DLD1 (cell line): ENCODE results near the gene BECN2.

Source experiments
- in situ Hi-C: cut with HindIII; loops from 2 replicates; pipeline ENCODE4 v1.10.0; 2017; ENCODE audit warnings: low sequenced_read_pairs

The BECN2 gene

GRCh38 chr1:241957692-241958494 is at the start of gene BECN2:
BECN2 (plus strand) TSS chr1:241957767; CDS start chr1:241957767, 0 bp downstream.
- in situ Hi-C loops = no loop called here

- in situ Hi-C loops = no loop called here
Measured at GRCh38 chr1:241916196-241916595, 41.4 kb upstream of the BECN2 start.

GRCh38 chr1:241917487-241917886 is 40.1 kb upstream of the BECN2 start:
- in situ Hi-C loops = no loop called here

GRCh38 chr1:241918879-241919278 is 38.7 kb upstream of the BECN2 start:
- in situ Hi-C loops = no loop called here

- in situ Hi-C loops = no loop called here
Measured at GRCh38 chr1:241924080-241924808, 33.3 kb upstream of the BECN2 start.

- in situ Hi-C loops = no loop called here
Measured at GRCh38 chr1:241926141-241926540, 31.4 kb upstream of the BECN2 start.

GRCh38 chr1:241927321-241927720 is 30.2 kb upstream of the BECN2 start:
- in situ Hi-C loops = no loop called here

GRCh38 chr1:241932845-241933244 is 24.7 kb upstream of the BECN2 start:
- in situ Hi-C loops = no loop called here

GRCh38 chr1:241934201-241934848 is 23.2 kb upstream of the BECN2 start:
- in situ Hi-C loops = no loop called here

- in situ Hi-C loops = no loop called here
Measured at GRCh38 chr1:241934866-241935265, 22.7 kb upstream of the BECN2 start.

- in situ Hi-C loops = no loop called here
Measured at GRCh38 chr1:241939798-241940197, 17.8 kb upstream of the BECN2 start.

GRCh38 chr1:241942738-241943137 is 14.8 kb upstream of the BECN2 start:
- in situ Hi-C loops = no loop called here

- in situ Hi-C loops = no loop called here
Measured at GRCh38 chr1:241944300-241944699, 13.3 kb upstream of the BECN2 start.

- in situ Hi-C loops = no loop called here
Measured at GRCh38 chr1:241947354-241947753, 10.2 kb upstream of the BECN2 start.

- in situ Hi-C loops = no loop called here
Measured at GRCh38 chr1:241950390-241950789, 7.2 kb upstream of the BECN2 start.

- in situ Hi-C loops = no loop called here
Measured at GRCh38 chr1:241962153-241962552, 4.6 kb downstream of the BECN2 start.

GRCh38 chr1:241963722-241964121 is 6.2 kb downstream of the BECN2 start:
- in situ Hi-C loops = no loop called here

- in situ Hi-C loops = no loop called here
Measured at GRCh38 chr1:241964550-241965282, 7.1 kb downstream of the BECN2 start.

- in situ Hi-C loops = no loop called here
Measured at GRCh38 chr1:241968611-241969010, 11.0 kb downstream of the BECN2 start.

GRCh38 chr1:241972703-241973369 is 15.3 kb downstream of the BECN2 start:
- in situ Hi-C loops = no loop called here
